HG02571 (cell line): Measurements from ENCODE around the gene BPI.
"Not testable (repeated sequence)": the region's sequence is repeated elsewhere in the genome, so short reads cannot be mapped to it uniquely, and the experiment has no call there.

Source experiments
- ATAC-seq: cut with Tn5 transposase; IDR thresholded peaks from one replicate; pipeline ENCODE4 v1.9.1; 2021; ENCODE audit warnings: mild to moderate bottlenecking, moderate library complexity; ENCODE audit not compliant: unreplicated experiment

Gene BPI

DNA sequence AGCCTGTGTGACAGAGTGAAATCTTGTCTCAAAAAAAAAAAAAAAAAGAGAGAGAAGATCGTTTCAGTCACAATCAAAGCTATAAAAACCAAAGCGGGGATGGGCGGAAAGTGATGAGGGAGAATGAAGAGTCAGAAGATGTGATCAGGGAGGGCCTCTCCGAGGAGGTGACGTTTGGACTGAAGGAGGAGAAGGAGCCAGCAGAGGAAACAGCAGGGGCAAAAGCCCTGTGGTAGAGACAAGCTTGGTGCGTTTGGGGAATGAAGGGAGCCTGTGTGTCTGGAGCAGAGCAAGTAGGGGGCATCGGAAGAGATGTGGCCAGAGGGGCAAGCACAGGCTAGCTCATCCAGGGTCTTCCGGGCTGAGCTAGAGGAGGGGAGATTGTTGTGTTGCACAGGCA, 27.9 kb downstream of the BPI start:
- no peak for ATAC-seq

DNA sequence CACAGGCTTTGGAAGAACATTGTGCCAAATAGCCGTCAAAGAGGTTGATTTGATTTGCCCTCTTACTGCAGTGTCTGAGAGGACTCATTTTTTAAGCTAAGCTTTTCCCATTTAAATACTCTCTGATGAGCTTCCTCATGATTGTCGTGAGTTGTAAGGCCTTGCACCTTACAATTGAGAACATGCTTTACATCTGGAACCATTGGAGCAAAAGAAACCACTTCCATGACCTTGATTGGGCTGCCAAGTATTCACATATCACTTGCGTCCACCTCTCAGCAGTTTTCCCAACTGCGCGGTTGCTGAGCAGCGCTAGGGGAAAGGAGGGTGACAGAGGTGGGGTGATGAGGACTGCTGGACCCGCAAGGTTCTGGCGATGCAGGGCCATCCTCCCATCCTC, 30.1 kb downstream of the BPI start:
- no peak for ATAC-seq

DNA sequence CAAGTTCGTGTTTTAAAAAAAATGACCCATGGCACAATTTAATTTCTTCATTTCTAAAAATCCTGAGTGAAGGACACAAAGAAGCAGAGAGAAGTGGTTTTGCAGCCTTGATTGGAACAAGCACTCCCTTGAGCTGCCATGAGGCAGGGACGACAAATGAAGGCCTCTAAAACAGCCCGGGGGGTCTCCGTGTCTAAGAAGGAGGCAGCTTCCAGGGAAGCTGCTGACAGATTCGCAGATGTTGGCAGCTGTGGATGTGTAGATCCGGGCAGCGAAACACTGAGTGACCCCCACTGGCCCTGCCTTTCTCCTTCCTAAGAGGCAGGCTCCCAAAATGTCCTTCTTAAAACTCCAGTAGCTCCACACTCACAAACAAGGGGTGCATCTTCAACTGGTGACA, 32.8 kb downstream of the BPI start:
- no peak for ATAC-seq

DNA sequence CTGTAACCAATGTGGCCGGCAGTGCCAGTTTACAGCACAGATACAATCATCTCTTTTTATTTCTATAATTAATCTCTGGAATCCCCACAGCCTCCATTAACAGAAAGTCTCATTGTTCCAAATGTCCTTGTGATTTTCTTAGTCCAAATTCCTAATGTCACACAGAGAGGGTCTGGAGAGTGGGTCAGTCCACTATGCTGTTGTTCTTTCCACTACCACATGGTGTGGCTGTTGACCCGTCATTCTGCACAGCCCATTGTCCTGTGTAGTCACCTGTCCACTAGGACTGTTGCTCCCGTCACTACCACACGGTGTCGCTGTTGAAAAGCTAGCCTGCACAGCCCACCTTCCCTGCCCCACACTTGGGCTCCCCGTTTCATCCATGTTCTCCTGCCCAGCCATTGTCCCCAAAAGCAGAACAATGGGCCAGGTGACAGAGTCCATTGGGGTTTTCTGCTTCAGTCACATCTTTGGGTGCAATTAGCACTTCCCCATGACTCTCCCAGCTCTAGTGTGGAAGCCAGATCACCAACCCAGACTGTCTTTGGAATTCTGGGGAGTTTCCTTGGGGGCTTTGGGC, 33.7 kb downstream of the BPI start:
- ATAC-seq, result no peak

DNA sequence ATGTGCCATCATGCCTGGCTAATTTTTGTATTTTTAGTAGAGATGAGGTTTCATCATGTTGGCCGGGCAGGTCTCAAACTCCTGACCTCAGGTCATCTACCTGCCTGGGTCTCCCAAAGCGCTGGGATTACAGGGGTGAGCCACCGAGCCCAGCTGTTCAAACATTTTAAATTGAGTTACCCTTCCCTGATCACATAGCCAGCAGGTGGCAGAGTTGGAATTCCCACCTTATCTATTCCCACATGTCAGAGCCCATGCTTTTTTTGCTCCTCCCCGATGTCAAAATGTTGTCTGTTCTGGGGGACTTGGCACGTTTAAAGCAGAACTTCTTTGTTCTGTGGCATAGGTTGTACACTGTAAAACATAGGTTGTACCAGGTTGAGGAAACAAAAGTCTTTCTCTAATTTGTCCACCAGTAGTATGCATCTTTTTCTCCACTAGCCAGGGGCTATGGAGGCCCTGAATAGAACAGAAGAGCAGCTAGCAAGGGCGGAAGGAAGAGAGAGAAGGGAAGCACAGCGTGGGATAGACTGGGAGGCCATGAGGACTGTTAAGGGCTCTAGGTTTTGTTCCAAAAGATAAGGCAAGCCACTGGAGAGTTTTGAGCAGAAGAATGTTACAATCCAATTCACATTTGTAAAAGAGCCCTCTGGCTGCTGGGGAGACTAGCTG, 35.0 kb downstream of the BPI start:
- no peak for ATAC-seq

DNA sequence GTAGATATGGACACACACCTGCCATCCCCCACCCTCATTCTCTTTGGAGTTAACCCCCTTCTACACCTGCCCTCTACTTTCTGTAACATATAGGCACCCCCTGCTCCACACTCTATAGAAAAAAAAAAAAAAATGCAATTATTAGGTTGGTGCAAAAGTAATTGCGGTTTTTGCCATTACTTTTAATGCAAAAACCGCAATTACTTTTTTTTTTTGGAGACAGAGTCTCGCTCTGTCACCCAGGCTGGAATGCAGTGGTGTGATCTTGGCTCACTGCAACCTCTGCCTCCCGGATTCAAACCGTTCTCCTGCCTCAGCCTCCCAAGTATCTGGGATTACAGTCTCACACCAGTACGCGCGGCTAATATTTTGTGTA, 35.6 kb downstream of the BPI start:
- ATAC-seq, result not testable (repeated sequence)

DNA sequence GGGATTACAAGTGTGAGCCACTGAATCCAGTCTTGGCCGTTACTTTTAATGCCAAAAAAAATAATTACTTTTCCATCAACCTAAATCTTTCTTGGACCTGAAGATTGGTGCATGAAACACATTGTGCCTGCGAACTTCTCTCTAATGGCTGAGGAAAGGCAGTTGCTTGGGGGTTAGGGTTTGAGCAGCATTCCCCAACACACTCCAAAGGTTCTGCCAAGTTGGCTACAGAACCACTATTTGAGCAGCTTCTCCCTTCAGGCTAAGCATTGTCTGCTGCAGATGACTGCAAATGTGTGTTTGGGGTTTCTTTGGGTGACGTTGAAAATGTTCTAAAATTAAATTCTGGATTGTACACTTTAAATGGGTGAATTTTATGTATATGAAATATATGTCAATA, 36.0 kb downstream of the BPI start:
- no peak for ATAC-seq

DNA sequence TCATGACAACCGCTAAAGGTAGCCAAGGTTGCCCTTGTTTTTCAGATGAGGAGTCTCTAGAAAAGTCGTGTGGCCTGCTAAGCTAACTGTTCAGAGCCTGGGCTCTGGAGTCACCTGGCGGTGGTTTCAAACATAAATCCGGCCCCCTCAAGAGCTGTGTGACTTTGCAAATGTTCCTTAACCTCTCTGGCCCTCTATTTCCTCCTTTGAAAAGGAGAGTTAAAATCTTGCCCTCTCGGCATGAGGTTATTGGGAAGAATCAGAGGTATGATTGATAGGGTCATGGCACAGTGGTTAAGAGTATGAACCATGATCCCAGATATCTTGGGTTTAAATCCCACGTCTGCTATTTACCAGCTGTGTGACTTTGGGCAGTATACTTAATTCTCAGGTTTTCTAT, 36.7 kb downstream of the BPI start:
- no peak for ATAC-seq

DNA sequence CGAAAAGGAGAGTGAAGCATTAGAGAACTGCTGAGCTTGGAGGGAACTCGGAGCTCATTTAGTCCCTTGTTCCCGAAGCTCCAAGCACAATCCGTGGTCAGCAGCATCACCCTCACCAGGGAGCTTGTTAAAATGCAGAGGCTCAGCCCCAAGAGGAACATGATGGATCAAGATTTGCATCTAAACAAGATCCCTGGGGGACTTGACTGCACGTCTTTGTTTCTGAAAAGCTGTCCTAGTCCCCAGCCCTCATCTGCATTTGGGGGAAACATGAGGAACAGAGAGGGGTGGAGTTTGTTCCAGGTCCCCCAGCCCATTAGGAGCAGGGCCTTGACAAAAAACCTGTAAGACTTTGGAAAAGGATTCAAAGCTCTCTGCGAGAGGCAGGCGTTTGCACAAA, 38.3 kb downstream of the BPI start:
- ATAC-seq, result no peak

DNA sequence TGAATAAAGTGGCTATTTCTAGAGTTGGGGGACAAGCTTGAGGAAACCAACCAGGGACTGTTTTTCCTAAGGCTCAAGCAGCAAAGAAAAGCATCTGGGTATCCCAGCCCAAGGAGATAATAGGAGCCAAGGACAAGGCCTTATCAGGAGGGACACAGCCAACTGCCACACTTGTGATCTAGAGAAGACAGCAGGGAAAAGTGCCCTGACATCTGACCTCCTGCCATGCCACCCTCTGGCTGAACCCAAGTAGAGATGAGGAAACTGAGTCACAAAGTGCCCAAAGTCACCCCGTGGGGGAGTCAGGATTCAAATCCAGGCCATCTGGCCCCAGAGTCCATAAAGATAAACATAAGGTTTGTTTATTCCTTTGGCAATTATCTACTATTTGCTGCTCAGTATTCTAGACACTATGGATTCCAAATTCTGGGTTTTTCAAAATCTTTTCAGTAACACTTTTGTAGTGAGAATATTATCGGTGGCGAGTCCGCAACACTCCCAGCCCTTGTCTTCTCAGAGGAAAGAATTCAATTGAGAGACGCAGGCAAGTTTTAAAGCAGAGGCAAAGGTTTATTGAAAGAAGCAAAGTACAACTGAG, 38.9 kb downstream of the BPI start:
- ATAC-seq, result no peak

DNA sequence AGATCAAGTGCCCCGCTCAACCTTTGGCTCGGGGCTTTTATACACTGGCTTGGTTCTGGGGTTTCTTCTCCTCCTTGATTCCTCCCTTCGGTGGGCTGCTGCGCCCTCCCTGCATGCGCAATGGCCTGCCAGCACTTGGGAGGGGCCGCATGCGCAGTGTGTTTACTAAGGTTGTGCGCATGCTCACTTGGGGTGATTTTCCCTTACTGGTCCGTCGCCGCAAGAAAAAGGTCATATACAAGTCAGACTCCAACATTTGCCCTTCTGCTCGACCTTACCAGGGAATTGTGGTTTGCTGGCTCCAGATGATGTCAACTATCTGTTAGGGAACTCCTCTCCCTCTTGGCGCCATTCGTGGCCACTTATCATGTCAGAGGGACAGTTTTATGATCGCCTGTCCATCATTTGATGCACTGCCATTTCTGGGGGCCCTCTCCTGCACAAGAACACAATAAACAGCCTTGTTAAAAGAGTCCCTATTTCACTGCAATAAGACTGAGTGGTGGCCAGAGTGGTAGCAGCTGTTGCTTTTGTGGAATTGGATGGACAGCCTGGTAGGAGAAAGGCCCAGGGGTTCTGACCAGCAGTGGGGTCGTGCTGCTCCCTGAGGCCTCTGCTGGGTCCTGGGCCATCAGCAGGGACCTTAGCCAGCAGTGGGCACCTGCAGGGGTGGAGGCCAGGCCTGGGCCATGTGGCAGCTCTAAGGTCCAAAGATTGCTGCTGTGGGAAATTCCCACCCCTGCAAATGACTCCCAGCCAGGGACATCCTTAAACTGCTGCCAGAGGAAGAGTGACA, 39.6 kb downstream of the BPI start:
- ATAC-seq, result no peak

DNA sequence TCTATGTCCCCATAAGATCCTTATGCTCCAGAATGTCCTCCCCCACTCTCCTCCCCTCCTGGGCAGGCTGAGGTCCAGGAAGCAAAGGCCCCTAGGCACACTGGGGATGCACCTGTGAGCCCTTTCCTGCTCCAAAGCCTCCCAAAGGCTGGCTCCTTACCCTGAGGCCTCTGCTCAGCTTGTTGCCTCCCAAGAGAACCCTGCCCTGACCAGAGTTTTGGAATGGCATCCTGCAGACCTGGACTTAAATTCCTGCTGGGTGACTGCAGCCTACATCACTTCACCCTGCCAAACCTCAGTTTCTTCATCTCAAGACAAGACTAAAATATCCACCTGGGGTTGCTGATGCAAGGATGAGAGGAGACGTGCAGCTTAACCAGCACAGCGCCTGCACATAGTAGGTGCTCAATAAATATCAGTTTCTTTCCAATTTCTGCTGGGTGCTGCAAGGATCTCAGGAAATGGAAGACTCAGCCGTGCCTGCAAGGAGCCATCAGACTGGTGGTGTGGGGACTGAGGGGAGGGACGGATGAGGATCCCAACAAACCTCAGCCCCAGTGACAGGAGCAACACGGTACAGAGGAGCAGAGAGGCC, 40.2 kb downstream of the BPI start:
- no peak for ATAC-seq

DNA sequence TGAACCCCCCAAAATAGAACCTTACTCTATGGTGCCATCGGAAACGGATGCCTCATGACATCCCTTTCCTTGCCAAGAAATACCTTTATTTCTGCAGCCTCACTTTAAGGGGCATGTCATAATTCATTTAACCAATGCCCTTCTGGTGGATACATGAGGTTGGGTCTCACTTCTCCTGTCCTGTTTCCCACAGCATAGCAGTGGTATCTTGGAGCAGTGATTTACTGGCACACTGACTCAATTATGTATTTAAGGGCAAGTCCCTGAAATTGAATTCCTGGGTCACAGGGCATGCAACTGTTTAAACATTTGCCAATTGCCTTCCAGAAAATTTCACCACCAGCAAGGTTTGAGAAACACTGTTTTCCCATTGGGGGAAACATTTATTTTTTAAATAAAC, 41.7 kb downstream of the BPI start:
- ATAC-seq, result no peak

DNA sequence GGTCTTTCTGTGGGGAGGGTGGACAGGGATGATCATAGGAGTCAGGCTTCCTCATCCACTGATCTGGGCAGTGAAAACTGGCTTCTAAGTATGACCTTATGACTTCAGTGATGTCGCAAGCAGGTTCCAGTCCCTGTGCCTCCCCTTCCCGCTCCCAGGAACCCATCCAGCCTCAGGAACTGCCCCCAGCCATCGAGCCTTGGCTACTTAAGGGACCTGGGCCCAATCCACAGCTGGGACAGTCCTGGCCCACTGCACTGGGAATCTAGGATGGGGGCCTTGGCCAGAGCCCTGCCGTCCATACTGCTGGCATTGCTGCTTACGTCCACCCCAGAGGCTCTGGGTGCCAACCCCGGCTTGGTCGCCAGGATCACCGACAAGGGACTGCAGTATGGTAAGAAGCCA, 42.3 kb downstream of the BPI start, which contains the start of gene LBP:
LBP (plus strand) TSS at position 236 of the 405 bp plus-strand sequence; CDS start at position 271, 35 bp downstream.
- no peak for ATAC-seq

DNA sequence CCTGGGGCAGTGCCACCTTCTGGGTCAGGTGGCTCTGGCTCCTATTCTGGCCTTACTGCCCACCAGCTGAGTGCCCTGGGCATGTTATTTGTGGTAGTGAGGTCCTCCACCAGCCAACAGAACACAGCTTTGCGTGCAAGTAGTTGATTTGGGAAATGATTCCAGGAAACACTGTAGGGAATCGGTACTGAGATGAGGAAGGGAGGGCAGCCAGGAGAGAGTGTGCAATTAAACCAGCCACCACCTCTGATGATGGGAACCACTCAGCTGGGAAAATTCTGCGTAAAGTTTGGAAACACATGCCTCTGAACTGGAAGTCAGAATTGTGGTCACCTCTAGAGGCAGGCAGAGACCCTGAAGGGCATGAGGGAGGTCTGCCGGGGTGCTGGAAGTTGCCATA, 42.8 kb downstream of the BPI start:
- ATAC-seq, result no peak

DNA sequence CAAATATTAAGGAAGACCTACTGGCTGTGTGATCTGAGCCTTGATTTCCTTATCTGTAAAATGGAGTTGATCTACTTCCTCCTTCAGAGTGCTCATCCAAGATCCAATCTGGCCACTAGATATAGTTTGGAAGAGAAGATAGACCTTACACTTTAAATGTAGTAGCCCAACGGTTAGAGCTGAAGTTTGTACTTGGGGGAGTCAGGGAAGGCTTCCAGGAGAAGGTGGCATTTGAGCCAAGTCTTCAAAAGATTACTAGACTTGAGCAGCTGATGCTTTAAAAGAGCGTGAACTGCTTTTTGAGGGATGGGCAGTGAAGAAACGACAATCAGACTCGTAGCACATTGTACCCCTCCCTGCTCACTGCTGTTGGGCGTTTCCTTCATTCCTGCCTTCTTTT, 45.9 kb downstream of the BPI start:
- no peak for ATAC-seq

DNA sequence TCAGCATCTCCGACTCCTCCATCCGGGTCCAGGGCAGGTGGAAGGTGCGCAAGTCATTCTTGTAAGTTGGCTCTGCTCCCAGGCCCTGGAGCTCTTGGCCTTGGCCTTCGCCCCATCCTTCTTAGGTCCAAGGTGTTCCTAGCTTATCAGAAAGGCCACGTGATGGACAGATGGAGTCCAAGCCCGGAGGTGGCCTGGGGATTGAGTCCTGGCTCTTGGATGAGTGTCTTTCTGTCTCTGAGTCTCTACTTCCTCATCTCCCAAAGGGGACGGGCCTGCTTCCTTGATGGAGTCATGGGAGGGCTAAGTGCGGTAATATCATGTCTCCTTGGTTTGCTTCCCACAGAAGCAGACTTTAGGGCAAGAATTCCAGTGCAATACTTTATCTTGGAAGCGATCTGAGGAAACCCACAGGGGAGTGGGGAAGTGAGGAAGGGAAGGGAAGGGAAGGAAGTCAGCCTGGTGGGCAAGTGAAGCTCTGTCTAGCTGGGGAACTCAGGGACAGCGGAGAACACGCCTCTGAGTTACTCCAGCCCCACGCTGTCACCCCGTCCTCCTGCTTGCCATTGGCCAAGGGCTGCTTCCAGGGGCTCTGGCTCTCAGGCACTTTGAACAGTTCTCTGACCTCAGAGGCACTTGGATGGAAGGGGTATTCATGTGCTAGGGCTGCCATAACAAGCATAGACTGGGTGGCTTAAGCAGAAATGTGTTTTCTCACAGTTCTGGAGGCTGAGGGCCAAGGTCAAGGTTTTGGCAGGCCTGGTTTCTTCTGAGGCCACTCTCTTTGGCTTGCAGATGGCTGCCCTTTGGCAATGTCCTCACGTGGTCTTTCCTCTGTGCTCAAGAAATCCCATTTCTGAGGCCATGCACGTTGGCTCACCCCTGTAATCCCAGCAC, 47.2 kb downstream of the BPI start:
- ATAC-seq, result no peak

DNA sequence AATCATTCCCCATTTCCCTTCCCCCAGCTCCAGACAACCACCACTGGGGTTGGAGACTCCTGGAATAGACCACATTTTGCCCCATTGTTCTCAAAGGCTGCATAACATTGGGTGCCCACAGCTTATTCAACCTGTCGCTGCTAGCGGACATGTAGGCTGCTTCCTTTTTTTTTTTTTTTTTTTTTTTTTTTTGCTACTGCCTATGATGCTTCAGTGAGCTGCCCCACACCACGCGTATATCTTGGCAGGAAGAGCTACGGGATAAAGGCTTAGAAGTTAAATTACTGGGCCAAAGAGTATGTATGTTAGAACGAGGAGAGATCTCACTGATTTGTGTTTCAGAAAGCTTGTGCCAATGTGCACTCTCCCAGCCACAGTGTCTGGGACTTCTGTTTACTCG, 49.4 kb downstream of the BPI start:
- no peak for ATAC-seq

DNA sequence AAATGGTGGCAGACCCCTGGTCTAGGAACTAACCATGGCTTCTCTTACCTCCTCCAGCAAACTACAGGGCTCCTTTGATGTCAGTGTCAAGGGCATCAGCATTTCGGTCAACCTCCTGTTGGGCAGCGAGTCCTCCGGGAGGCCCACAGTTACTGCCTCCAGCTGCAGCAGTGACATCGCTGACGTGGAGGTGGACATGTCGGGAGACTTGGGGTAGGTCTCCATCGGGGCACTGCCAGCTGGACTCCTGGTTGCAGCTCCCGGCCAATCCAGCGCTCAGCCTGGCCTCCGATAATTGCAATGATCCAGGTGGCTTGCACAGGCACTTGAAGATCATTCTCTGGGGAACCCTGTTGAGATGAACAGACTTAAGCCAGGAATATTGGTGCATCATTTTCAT, 50.3 kb downstream of the BPI start:
- no peak for ATAC-seq
